HG03439 (cell line): ENCODE results near the gene NIPSNAP2.
"Not testable (repeated sequence)": the region's sequence is repeated elsewhere in the genome, so short reads cannot be mapped to it uniquely, and the experiment has no call there.

ENCODE experiments used
- ATAC-seq: cut with Tn5 transposase; IDR thresholded peaks from one replicate; pipeline ENCODE4 v1.9.1; 2021; ENCODE audit warnings: mild to moderate bottlenecking, moderate library complexity; ENCODE audit not compliant: unreplicated experiment

The NIPSNAP2 gene

GRCh38 chr7:56046721-56047445, 82.5 kb downstream of the NIPSNAP2 start:
- ATAC-seq, result no peak

GRCh38 chr7:56047446-56048116, 83.2 kb downstream of the NIPSNAP2 start:
- not testable (repeated sequence) for ATAC-seq

- ATAC-seq, result no peak
Measured at GRCh38 chr7:56048245-56048644, 83.9 kb downstream of the NIPSNAP2 start.

- ATAC-seq, result not testable (repeated sequence)
Measured at GRCh38 chr7:56048763-56049162, 84.4 kb downstream of the NIPSNAP2 start.
